H1 (cell line): Measurements from ENCODE around the gene CACNA1C. TPM values are rescaled to one million over a fixed set of nuclear protein-coding genes. Genes with fewer than 3 reads are reported as not detected.

ENCODE experiments used
- CTCF ChIA-PET: fragments of 300-600 bp; sonication (Branson Sonifier 250); formaldehyde crosslinking; loops from one replicate; lab custom pipeline; 2021; ENCODE audit not compliant: partially characterized antibody; lab: Charles Lee
- POLR2A ChIA-PET: fragments of 300-600 bp; sonication (Branson Sonifier 250); formaldehyde crosslinking; loops from one replicate; lab custom pipeline; 2021; ENCODE audit warnings: inconsistent platforms; ENCODE audit not compliant: partially characterized antibody; lab: Charles Lee
- DNase-seq, 2 experiments: peaks; one replicate each; pipeline versions ENCODE4 v3.0.0 to v3.0.0-alpha.2; 2010 to 2022; ENCODE audit warnings: low spot score in 2 of 2, low read depth in 1 of 2, mixed read lengths in 1 of 2
- FAIRE-seq: peaks from 2 replicates; lab custom pipeline; 2011; peaks lifted over from hg19 to GRCh38; lab: Jason Lieb, UNC
- H2AFZ ChIP-seq: 2 replicates; pipeline ENCODE4 v1.8.1; 2012; ENCODE audit warnings: low read length, inconsistent platforms
- H2AK5ac ChIP-seq: 2 replicates; pipeline ENCODE4 v1.6.1; 2013; ENCODE audit warnings: low read depth, low read length
- H2BK120ac ChIP-seq: replicated peaks from 2 replicates; pipeline ENCODE3; 2013; ENCODE audit warnings: low read depth, low read length, inconsistent platforms
- H2BK12ac ChIP-seq: 2 replicates; pipeline ENCODE4 v1.6.1; 2013; ENCODE audit warnings: low read depth, low read length
- H2BK15ac ChIP-seq: 2 replicates; pipeline ENCODE4 v1.6.1; 2013; ENCODE audit warnings: low read length
- H2BK20ac ChIP-seq: 2 replicates; pipeline ENCODE4 v1.6.1; 2013; ENCODE audit warnings: low read length
- H2BK5ac ChIP-seq: 2 replicates; pipeline ENCODE4 v1.6.1; 2013; ENCODE audit warnings: low read depth, low read length
- H3K14ac ChIP-seq: 2 replicates; pipeline ENCODE4 v1.6.1; 2013; ENCODE audit warnings: inconsistent platforms; ENCODE audit not compliant: insufficient read length
- H3K18ac ChIP-seq: 2 replicates; pipeline ENCODE4 v1.6.1; 2013; ENCODE audit warnings: low read length; ENCODE audit errors: extremely low read depth
- H3K23ac ChIP-seq: 2 replicates; pipeline ENCODE4 v1.6.1; 2013; ENCODE audit warnings: inconsistent platforms; ENCODE audit not compliant: insufficient read length
- H3K23me2 ChIP-seq: 2 replicates; pipeline ENCODE4 v1.6.1; 2013; ENCODE audit warnings: low read depth, low read length
- H3K27ac ChIP-seq: 2 replicates; pipeline ENCODE4 v1.6.1; 2011; ENCODE audit warnings: low read depth, low read length, inconsistent platforms
- H3K27me3 ChIP-seq, 4 experiments: replicated peaks in 1 of 4; 1 replicate in 1 of 4; 2 replicates in 3 of 4; pipeline versions ENCODE4 v1.6.1 to v1.8.1; 2011 to 2013; ENCODE audit warnings: low read length in 3 of 4, mild to moderate bottlenecking in 3 of 4, inconsistent platforms in 2 of 4, mixed read lengths in 2 of 4, moderate library complexity in 1 of 4; ENCODE audit not compliant: control insufficient read depth in 3 of 4, insufficient read depth in 3 of 4; ENCODE audit errors: extremely low read depth in 1 of 4
- H3K36me3 ChIP-seq, 4 experiments: 2 replicates each; pipeline versions ENCODE4 v1.6.1 to v1.8.1; 2011 to 2013; ENCODE audit warnings: mild to moderate bottlenecking in 4 of 4, low read length in 3 of 4, moderate library complexity in 2 of 4, control low read depth in 1 of 4, inconsistent platforms in 1 of 4; ENCODE audit not compliant: insufficient read depth in 4 of 4, control insufficient read depth in 2 of 4
- H3K4ac ChIP-seq: replicated peaks from 2 replicates; pipeline ENCODE3; 2013; ENCODE audit warnings: low read length, low read depth, mixed read lengths, inconsistent platforms; ENCODE audit not compliant: insufficient read length
- H3K4me1 ChIP-seq, 4 experiments: replicated peaks in 1 of 4; 1 replicate in 1 of 4; 2 replicates in 3 of 4; pipeline versions ENCODE4 v1.6.1 to v1.8.1; 2011 to 2013; ENCODE audit warnings: low read length in 3 of 4, inconsistent platforms in 2 of 4, mixed read lengths in 1 of 4; ENCODE audit not compliant: insufficient read depth in 4 of 4, control insufficient read depth in 3 of 4
- H3K4me2 ChIP-seq, 2 experiments: 2 replicates each; pipeline versions ENCODE4 v1.6.1 to v1.8.1; 2011 to 2013; ENCODE audit warnings: low read depth in 2 of 2, low read length in 2 of 2, control low read depth in 1 of 2, inconsistent platforms in 1 of 2, mild to moderate bottlenecking in 1 of 2; ENCODE audit not compliant: insufficient read depth in 1 of 2
- H3K4me3 ChIP-seq, 4 experiments: fragments of 200-600, 300-600 bp in 1 of 4; sonication (generic), shearing (Covaris generic), sonication (Bioruptor Twin) in 1 of 4; 2 replicates each; pipeline versions ENCODE4 v1.5.1 to v1.8.1; 2011 to 2016; ENCODE audit warnings: low read length in 4 of 4, low read depth in 3 of 4, control low read depth in 2 of 4, inconsistent platforms in 2 of 4, mild to moderate bottlenecking in 2 of 4, mixed read lengths in 1 of 4, moderate library complexity in 1 of 4; ENCODE audit not compliant: insufficient read depth in 2 of 4; ENCODE audit errors: extremely low read depth in 1 of 4
- H3K56ac ChIP-seq: replicated peaks from 2 replicates; pipeline ENCODE3; 2013; ENCODE audit warnings: low read depth, mild to moderate bottlenecking, mixed read lengths, low read length, inconsistent platforms; ENCODE audit not compliant: insufficient read length
- H3K79me1 ChIP-seq: 2 replicates; pipeline ENCODE4 v1.6.1; 2013; ENCODE audit warnings: low read depth, low read length, control low read depth
- H3K79me2 ChIP-seq, 2 experiments: 2 replicates each; pipeline versions ENCODE4 v1.6.1 to v1.8.1; 2012 to 2013; ENCODE audit warnings: low read length in 2 of 2, mild to moderate bottlenecking in 2 of 2, inconsistent platforms in 1 of 2; ENCODE audit not compliant: insufficient read depth in 2 of 2, control insufficient read depth in 1 of 2
- H3K9ac ChIP-seq, 4 experiments: replicated peaks in 1 of 4; 1 replicate in 1 of 4; 2 replicates in 3 of 4; pipeline versions ENCODE4 v1.6.1 to v1.8.1; 2011 to 2013; ENCODE audit warnings: low read depth in 3 of 4, low read length in 3 of 4, control low read depth in 2 of 4, mild to moderate bottlenecking in 2 of 4, moderate library complexity in 2 of 4, inconsistent platforms in 1 of 4; ENCODE audit errors: extremely low read depth in 1 of 4
- H3K9me3 ChIP-seq, 2 experiments: 2 replicates each; pipeline versions ENCODE4 v1.6.1 to v1.8.1; 2012 to 2013; ENCODE audit warnings: mild to moderate bottlenecking in 2 of 2, moderate library complexity in 2 of 2, control low read depth in 1 of 2, inconsistent platforms in 1 of 2, low read depth in 1 of 2, low read length in 1 of 2, mixed read lengths in 1 of 2; ENCODE audit not compliant: insufficient read depth in 2 of 2
- H4K20me1 ChIP-seq, 2 experiments: replicated peaks in 1 of 2; 2 replicates each; pipeline versions ENCODE3 to v1.8.1; 2011 to 2013; ENCODE audit warnings: inconsistent platforms in 2 of 2, low read length in 2 of 2, mild to moderate bottlenecking in 1 of 2; ENCODE audit not compliant: insufficient read depth in 2 of 2, control insufficient read depth in 1 of 2
- H4K5ac ChIP-seq: 2 replicates; pipeline ENCODE4 v1.6.1; 2013; ENCODE audit warnings: low read length, low read depth, mixed read lengths, inconsistent platforms; ENCODE audit not compliant: insufficient read length
- H4K8ac ChIP-seq: 2 replicates; pipeline ENCODE4 v1.8.0; 2013; ENCODE audit warnings: mild to moderate bottlenecking, moderate library complexity, low read length, inconsistent platforms; ENCODE audit not compliant: insufficient read depth; ENCODE audit errors: extremely low read depth
- H4K91ac ChIP-seq: replicated peaks from 2 replicates; pipeline ENCODE3; 2013; ENCODE audit warnings: low read length, mixed read lengths, inconsistent platforms; ENCODE audit not compliant: insufficient read length
- ASH2L ChIP-seq: fragments of 200-600, 300-600 bp; sonication (generic); IDR thresholded peaks from one replicate; pipeline ENCODE4 v1.7.1; 2017; ENCODE audit warnings: low read length
- BACH1 ChIP-seq: IDR thresholded peaks from 2 replicates; pipeline ENCODE4 v1.6.1; 2012; ENCODE audit warnings: low read length, improper control_type of control experiment
- CHD1 ChIP-seq: IDR thresholded peaks from 2 replicates; pipeline ENCODE4 v1.6.1; 2012; ENCODE audit warnings: low read depth, low read length, improper control_type of control experiment
- CHD2 ChIP-seq: IDR thresholded peaks from 2 replicates; pipeline ENCODE4 v1.6.1; 2012; ENCODE audit warnings: low read length, improper control_type of control experiment
- CTBP2 ChIP-seq: IDR thresholded peaks from 2 replicates; pipeline ENCODE4 v1.7.0; 2011; ENCODE audit warnings: borderline replicate concordance, mild to moderate bottlenecking, moderate library complexity, mixed read lengths, low read length; ENCODE audit not compliant: insufficient read depth, insufficient read length
- GTF2F1 ChIP-seq: IDR thresholded peaks from 2 replicates; pipeline ENCODE4 v1.6.1; 2012; ENCODE audit warnings: low read depth, low read length, improper control_type of control experiment, borderline replicate concordance
- KDM1A ChIP-seq: fragments of 200-600, 300-600 bp; sonication (generic); IDR thresholded peaks from 2 replicates; pipeline ENCODE4 v1.7.1; 2016; ENCODE audit warnings: mild to moderate bottlenecking, low read length, borderline replicate concordance
- MAX ChIP-seq: IDR thresholded peaks from 2 replicates; pipeline ENCODE4 v1.6.1; 2012; ENCODE audit warnings: inconsistent platforms
- POLR2AphosphoS5 ChIP-seq: IDR thresholded peaks from 2 replicates; pipeline ENCODE4 v1.6.1; 2011; ENCODE audit warnings: low read depth, low read length
- RAD21 ChIP-seq, 2 experiments: IDR thresholded peaks in 1 of 2; conservative IDR thresholded peaks in 1 of 2; 2 replicates each; pipeline ENCODE4 v1.6.1; 2011; ENCODE audit warnings: low read depth in 2 of 2, low read length in 2 of 2, improper control_type of control experiment in 1 of 2, inconsistent platforms in 1 of 2, mild to moderate bottlenecking in 1 of 2, moderate library complexity in 1 of 2
- RNF2 ChIP-seq: fragments of 200-900, 300-1000 bp; sonication (generic); IDR thresholded peaks from 2 replicates; pipeline ENCODE4 v1.7.1; 2016; ENCODE audit warnings: borderline replicate concordance, low read depth, mild to moderate bottlenecking, antibody characterized with exemption, low read length; ENCODE audit not compliant: poor library complexity, severe bottlenecking; ENCODE audit errors: missing control alignments
- RXRA ChIP-seq: IDR thresholded peaks from 2 replicates; pipeline ENCODE4 v1.6.1; 2011; ENCODE audit warnings: low read depth, mild to moderate bottlenecking, low read length, moderate library complexity; ENCODE audit not compliant: insufficient read depth
- TCF12 ChIP-seq: IDR thresholded peaks from 2 replicates; pipeline ENCODE4 v1.6.1; 2011; ENCODE audit warnings: low read depth, mild to moderate bottlenecking, low read length
- YY1 ChIP-seq: IDR thresholded peaks from 2 replicates; pipeline ENCODE4 v1.6.1; 2011; ENCODE audit warnings: low read depth, mild to moderate bottlenecking, low read length
- WGBS, 2 experiments: shearing (Covaris generic) in 1 of 2; methylation state at CpG; one replicate each; pipeline versions ENCODE4 v1.1.6 to v1.1.7; 2013 to 2015; ENCODE audit warnings: low lambda C conversion rate in 2 of 2, mixed read lengths in 2 of 2, inconsistent platforms in 1 of 2, low coverage in 1 of 2, missing lambda C conversion rate in 1 of 2; ENCODE audit not compliant: insufficient replicate concordance in 2 of 2, insufficient coverage in 1 of 2, insufficient read length in 1 of 2; ENCODE audit errors: extremely low coverage in 1 of 2, missing lambda C conversion rate in 1 of 2; 5-methylcytosine and 5-hydroxymethylcytosine counted together
- polyA plus RNA-seq, 7 experiments: library from polyadenylated mRNA; depleted of rRNA in 3 of 7; stranded (reverse) in 5 of 7; unstranded in 2 of 7; fragments of >200 nt in 5 of 7; fragments of 200-250 nt in 2 of 7; gene quantifications; 1 replicate in 5 of 7; 2 replicates in 1 of 7; 4 replicates in 1 of 7; pipeline versions ENCODE4 v1.2.1 to v1.2.3, GENCODE V29; 2011 to 2013; ENCODE audit warnings: missing spikeins in 2 of 7, mixed read lengths in 2 of 7
- total RNA-seq: library from RNA; stranded (reverse); fragmentation: NEBNext Ultra II Directional; extraction: Animal tissue kit (Norgen Biotek cat#: 25700); gene quantifications from 2 replicates; pipeline ENCODE4 v1.2.1, GENCODE V29; 2021

Gene CACNA1C
- total and polyA plus RNA-seq, 2 of the 8 experiments (the other 6 are each of a cell fraction or from before 2014, with no cell fraction given) = 1.3 TPM

GRCh38 chr12:2239381-2239871 lies 186.6 kb downstream of the CACNA1C start:
- no peak for FAIRE-seq
- 82% methylated on average over 16 of the region's 17 CpGs; no CpG with 5 or more reads in 1 of the 2 experiments for WGBS, 2 experiments
- Histone ChIP-seq H3K56ac (no peak overlapping the region), H4K5ac (no peak overlapping the region), H3K23ac (no peak overlapping the region), H3K18ac (no peak overlapping the region), H2BK5ac (0 out of 2 replicates have a peak overlapping the region, but pooled peaks have one; percentile 5), H4K8ac (no peak overlapping the region), H2BK20ac (no peak overlapping the region), H2BK120ac (no peak overlapping the region), H3K79me1 (no peaks in the 10 kb centered on the region), H3K36me3 (no peaks in the 10 kb centered on the region), H3K27me3 (no peaks in the 10 kb centered on the region), H3K4me2 (no peak overlapping the region), H3K27ac (no peak overlapping the region), H2BK15ac (no peak overlapping the region), H3K9me3 (no peaks in the 10 kb centered on the region), H3K4ac (no peak overlapping the region), H3K79me2 (no peaks in the 10 kb centered on the region), H4K20me1 (no peaks in the 10 kb centered on the region), H2BK12ac (no peak overlapping the region), H3K9ac (no peak overlapping the region), H2AK5ac (no peak overlapping the region), H4K91ac (no peak overlapping the region), H3K23me2 (no peaks in the 10 kb centered on the region), H2AFZ (no peak overlapping the region), H3K4me3 (no peak overlapping the region), H3K14ac (no peak overlapping the region), H3K4me1 (peaks cover 5 to 11% (median 7%) of the 10 kb centered on the region in 4 experiments)
- ChIA-PET CTCF (interaction anchor here (1.5 kb wide), 1 partner anchor 9 kb away, joined by 5 read pairs; no protein-coding TSS in a partner anchor), POLR2A (interaction anchor here (1.2 kb wide), 2 partner anchors 15 to 26 kb away, joined by 3 to 4 read pairs; no protein-coding TSS in a partner anchor)
- no peak for DNase-seq
- TF ChIP-seq RNF2 (no peak), BACH1 (no peak), RAD21 (IDR thresholded peaks at IDR 0.05 in 1 of 2, conservative IDR thresholded peaks at IDR 0.05 in 1 of 2; ENCODE audit: low read depth in 2 of 2, low read length in 2 of 2) (no peak), KDM1A (no peak), RXRA (no peak), POLR2AphosphoS5 (no peak), MAX (no peak), CHD1 (no peak), TCF12 (no peak), CHD2 (no peak), CTBP2 (no peak), ASH2L (no peak), GTF2F1 (no peak), YY1 (no peak)
